HepG2 (cell line): ENCODE results near the gene ADRA1B. TPM values are rescaled to one million over a fixed set of nuclear protein-coding genes. Genes with fewer than 3 reads are reported as not detected.
A peak's percentile ranks its signal among the peaks of the same experiment; 100 is the strongest.

ENCODE experiments used
- BCL6 ChIP-seq: IDR thresholded peaks from 2 replicates; pipeline ENCODE4 v1.6.1; 2016; ENCODE audit warnings: missing genetic modification reagents, missing compliant biosample characterization
- GABPB1 ChIP-seq: IDR thresholded peaks from 2 replicates; pipeline ENCODE4 v1.6.1; 2016; ENCODE audit warnings: mild to moderate bottlenecking, missing genetic modification reagents, moderate library complexity, missing compliant biosample characterization
- TFDP1 ChIP-seq: IDR thresholded peaks from 2 replicates; pipeline ENCODE4 v1.6.1; 2016; ENCODE audit warnings: missing compliant biosample characterization, missing genetic modification reagents, borderline replicate concordance
- ZBTB40 ChIP-seq, 2 experiments: fragments of 450-650 bp in 1 of 2; sonication (generic) in 1 of 2; formaldehyde crosslinking in 1 of 2; IDR thresholded peaks; 2 replicates each; pipeline versions ENCODE4 v1.6.1 to v1.8.0; 2016 to 2022; ENCODE audit warnings: antibody characterized with exemption in 1 of 2, mild to moderate bottlenecking in 1 of 2, missing genetic modification reagents in 1 of 2
- ZHX2 ChIP-seq, 2 experiments: sonication (generic) in 1 of 2; formaldehyde crosslinking in 1 of 2; IDR thresholded peaks; 2 replicates each; pipeline versions ENCODE4 v1.6.1 to v1.9.0; 2014 to 2022; ENCODE audit warnings: antibody characterized with exemption in 1 of 2, borderline replicate concordance in 1 of 2, inconsistent platforms in 1 of 2, low read depth in 1 of 2, missing genetic modification reagents in 1 of 2
- ZNF33A ChIP-seq: sonication (generic); formaldehyde crosslinking; IDR thresholded peaks from 2 replicates; pipeline ENCODE4 v1.5.1; 2020; ENCODE audit warnings: missing genetic modification reagents, mild to moderate bottlenecking, moderate library complexity, borderline replicate concordance
- ZNF354B ChIP-seq: sonication (generic); formaldehyde crosslinking; IDR thresholded peaks from 2 replicates; pipeline ENCODE4 v1.8.0; 2022; ENCODE audit warnings: mild to moderate bottlenecking, missing genetic modification reagents
- ZNF569 ChIP-seq: sonication (generic); formaldehyde crosslinking; IDR thresholded peaks from 2 replicates; pipeline ENCODE4 v1.5.0; 2020; ENCODE audit warnings: mild to moderate bottlenecking, missing genetic modification reagents, moderate library complexity, borderline replicate concordance
- ZNF639 ChIP-seq: conservative IDR thresholded peaks from 2 replicates; pipeline ENCODE4 v1.6.1; 2018; ENCODE audit warnings: missing genetic modification reagents
- polyA plus RNA-seq, 8 experiments: library from polyadenylated mRNA; depleted of rRNA in 3 of 8; stranded (reverse) in 7 of 8; unstranded in 1 of 8; fragments of >200 nt; fragmentation: Illumina TruSeq in 4 of 8; extraction: Trizol in 4 of 8; gene quantifications; 2 replicates each; pipeline versions ENCODE4 v1.2.1 to v1.2.3, GENCODE V29; 2011 to 2016; ENCODE audit warnings: low read depth in 4 of 8, missing spikeins in 1 of 8, mixed read lengths in 1 of 8; ENCODE audit not compliant: insufficient read depth in 1 of 8
- total RNA-seq, 5 experiments: library from RNA; depleted of rRNA; stranded (reverse); fragments of >200 nt; fragmentation: Illumina TruSeq; extraction: Trizol; gene quantifications; 2 replicates each; pipeline ENCODE4 v1.2.3, GENCODE V29; 2016; ENCODE audit warnings: low read depth in 1 of 5

ADRA1B gene
- total and polyA plus RNA-seq, 2 of the 13 experiments (the other 11 are each of a cell fraction or from before 2014, with no cell fraction given) = not detected

- TF ChIP-seq ZBTB40 (IDR thresholded peaks at IDR 0.05) (peak; percentile 62), ZBTB40 (CRISPR knock-in tag; IDR thresholded peaks at IDR 0.05) (no peak), ZHX2 (IDR thresholded peaks at IDR 0.05; ENCODE audit: low read depth) (peak; percentile 97), ZHX2 (CRISPR knock-in tag; IDR thresholded peaks at IDR 0.05; ENCODE audit: borderline replicate concordance) (no peak), TFDP1 (CRISPR knock-in tag) (no peak), BCL6 (CRISPR knock-in tag) (peak; percentile 43; the same call in 1 of the 2 replicates), ZNF639 (CRISPR knock-in tag) (0 out of 2 replicates have a peak, but pooled peaks have one; percentile 24), ZNF569 (CRISPR knock-in tag) (no peak), ZNF354B (CRISPR knock-in tag) (no peak), ZNF33A (CRISPR knock-in tag) (no peak), GABPB1 (CRISPR knock-in tag) (peak; percentile 95)
Measured at GRCh38 chr5:160008877-160009590, 92.8 kb downstream of the ADRA1B start, which contains the start of gene TTC1 (continued).
